NCI-H2196 (cell line): ENCODE measurements around the gene FCRL6.
A peak's percentile ranks its signal among the peaks of the same experiment; 100 is the strongest.

ENCODE experiments used
- DNase-seq: peaks from one replicate; lab custom pipeline; 2025; ENCODE audit not compliant: unreplicated experiment; lab: John Stamatoyannopoulos, UW

Gene FCRL6, protein sequence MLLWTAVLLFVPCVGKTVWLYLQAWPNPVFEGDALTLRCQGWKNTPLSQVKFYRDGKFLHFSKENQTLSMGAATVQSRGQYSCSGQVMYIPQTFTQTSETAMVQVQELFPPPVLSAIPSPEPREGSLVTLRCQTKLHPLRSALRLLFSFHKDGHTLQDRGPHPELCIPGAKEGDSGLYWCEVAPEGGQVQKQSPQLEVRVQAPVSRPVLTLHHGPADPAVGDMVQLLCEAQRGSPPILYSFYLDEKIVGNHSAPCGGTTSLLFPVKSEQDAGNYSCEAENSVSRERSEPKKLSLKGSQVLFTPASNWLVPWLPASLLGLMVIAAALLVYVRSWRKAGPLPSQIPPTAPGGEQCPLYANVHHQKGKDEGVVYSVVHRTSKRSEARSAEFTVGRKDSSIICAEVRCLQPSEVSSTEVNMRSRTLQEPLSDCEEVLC

DNA sequence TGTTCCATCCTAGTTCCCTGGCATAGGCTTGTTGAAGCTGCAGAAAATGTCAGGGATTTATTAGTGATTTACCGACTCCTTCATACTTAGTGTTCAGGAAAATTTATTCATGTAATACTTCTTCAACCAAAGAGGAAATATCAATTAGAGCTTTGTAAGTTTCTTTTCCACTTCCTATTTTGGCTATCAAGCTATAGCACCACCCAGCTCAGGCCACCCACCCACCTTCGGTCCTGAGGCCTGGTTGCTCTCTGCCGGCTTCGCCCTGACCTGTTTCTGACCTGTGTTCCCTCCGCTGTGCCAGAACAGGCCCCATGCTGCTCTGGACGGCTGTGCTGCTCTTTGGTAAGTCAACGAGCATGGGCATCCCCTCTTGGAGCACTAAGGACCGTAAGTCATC lies at the start of gene FCRL6:
TSS of gene FCRL6 (plus strand) at position 250 of the 400 bp plus-strand sequence. CDS start at position 315, 65 bp downstream.
- no peak for DNase-seq

DNA sequence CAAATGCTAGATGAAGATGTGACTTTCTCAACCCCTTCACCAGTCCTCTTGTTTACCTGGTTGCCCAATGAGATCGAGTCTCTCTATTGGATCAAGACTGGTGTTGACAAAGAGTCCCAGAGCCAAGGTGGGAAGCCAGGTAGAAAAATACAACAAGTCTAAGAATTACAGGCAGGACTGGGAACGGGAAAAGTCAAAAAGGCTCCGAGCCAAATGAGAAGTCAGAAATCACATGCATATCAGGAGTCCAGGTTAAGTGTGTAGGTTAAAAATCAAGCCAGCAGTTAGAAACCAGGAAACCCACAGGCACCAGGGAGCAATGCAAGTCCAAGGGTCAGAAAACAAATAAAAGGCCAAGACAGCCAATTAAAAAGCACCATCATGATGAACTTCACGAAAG lies 48.8 kb upstream of the FCRL6 start:
- no peak for DNase-seq

DNA sequence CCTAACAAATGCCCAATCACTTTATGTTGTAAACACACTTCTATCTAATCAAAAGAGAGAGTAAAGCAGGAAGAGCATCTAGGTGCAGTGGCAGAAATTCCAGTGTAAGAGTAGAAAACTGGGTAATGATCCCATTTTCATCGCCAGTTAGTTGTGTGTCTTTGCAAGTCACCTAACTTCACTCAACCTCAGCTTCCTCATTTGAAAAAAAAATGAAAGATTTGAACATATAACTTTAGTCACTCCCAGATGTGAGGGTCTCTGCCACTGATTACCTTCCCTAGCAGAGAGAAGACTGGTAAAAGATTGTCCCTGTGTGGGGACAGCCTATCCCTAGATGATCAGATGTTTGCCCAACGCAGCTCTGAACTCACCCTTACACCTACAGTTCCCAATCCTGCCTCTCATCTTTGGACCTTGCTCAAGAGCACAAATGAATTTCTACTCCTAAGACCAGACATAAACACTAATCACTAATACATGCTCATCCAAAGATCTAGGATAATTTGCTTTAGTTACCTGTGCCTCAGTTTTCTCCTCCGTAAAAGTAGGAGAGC lies 46.6 kb upstream of the FCRL6 start:
- DNase-seq, result no peak

DNA sequence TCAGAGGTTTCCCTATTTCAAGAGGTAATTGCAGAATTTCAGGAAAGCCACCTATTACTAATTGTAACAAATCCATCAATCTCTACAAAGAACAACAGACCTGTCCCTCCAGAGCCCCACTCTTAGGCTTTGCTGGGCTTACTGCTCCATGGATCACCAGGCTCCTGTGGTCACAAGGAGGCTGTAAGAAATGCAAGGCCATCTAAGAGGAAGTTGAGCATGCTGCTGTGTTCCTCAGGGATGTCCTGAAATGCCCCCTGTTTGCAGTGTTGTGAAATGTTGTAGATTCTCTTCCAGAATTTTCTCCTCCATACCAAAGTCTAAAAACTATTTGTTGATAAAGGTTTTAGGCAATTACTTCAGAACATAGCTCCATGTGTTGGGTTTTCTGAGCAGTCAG lies 45.8 kb upstream of the FCRL6 start:
- no peak for DNase-seq

DNA sequence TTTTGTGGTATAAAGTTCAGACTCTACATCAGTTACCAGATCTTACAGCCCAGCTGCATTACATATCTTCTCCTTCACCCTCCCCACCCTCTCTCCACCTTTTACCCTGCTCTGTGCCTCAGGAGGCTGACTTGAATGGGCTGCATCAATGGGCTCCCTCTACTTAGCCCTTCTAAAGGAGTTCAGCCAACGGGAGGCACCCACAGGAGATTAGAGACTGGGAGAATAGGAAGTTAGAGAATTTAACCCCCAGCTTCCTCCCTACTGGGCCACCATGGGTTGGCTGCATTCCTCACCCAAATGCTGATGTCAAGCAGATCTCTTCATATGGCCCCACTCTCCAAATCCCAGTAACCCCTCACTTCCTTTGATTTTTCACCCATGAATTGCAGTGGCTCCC lies 38.5 kb upstream of the FCRL6 start:
- DNase-seq, result no peak

DNA sequence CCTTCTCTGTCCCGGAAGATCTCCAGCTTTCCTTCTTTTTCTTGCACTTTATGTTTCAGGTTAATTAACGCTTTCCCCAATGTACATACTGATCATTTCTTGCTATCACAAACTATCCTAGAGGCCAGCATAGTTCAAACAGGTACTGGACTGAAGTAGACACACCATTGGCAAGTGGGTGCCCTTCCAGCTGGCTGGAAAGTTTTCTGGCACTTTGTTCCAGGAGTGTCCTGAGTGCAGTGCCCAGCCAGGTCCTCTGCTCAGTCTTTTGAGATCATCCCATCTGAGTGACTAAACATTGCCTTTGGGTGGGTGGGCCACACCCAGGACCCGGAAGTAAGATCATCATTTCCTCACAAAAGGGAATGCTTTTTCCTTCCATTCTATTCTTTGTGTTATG lies 36.4 kb upstream of the FCRL6 start:
- no peak for DNase-seq

DNA sequence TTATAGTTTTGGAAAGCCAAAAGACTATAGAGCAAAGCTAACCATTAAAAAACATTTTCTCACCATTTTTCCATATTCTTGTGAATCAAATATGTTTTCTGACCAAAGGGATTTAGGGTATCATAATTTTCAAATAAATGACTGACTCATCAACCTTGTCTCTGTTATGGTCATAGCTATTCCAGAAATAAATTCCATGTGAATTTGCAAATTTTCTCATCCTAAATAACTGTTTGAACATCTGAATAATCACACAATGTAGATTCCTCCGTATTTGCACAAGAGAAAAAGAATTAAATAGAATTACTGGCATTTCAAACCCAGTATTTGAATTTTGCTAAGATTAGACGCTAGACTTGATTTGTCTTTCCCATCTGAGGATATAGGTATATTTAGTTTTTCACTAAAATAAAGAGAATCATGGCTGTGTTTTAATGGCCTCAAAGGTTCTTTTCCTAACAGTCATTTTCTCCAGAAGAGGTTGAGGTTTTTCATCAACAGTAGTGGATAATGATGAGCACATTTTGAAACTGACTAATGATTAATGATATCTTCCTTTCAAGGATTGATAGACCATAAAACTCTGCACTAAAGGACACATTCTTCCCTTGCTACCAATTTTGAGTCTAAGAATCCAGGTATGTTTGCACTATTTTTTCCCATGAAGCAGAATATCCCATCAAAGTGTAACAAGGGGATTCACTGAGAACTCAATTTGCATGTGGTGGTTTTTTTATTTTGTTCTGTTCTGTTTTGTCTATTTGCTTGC lies 30.8 kb upstream of the FCRL6 start:
- no peak for DNase-seq

DNA sequence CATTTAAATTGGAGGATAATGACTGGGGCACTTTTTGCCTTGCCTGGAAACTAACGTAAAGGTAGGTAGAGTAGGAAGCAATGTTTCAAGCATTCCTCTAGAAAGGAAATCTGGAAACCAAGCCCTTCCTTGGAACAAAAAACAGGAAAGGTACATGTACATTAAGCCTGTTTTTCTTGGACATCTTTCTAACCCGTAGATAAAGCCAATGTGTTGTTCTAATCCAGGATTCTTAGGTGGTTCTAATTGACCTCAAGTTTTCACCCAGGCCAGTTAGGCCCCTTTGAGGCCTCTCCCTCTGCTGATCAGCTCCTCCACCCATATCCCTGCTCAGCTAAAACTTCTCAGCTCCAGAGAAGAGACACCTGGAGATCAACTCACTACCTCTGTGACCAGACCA lies 27.7 kb upstream of the FCRL6 start:
- no peak for DNase-seq

DNA sequence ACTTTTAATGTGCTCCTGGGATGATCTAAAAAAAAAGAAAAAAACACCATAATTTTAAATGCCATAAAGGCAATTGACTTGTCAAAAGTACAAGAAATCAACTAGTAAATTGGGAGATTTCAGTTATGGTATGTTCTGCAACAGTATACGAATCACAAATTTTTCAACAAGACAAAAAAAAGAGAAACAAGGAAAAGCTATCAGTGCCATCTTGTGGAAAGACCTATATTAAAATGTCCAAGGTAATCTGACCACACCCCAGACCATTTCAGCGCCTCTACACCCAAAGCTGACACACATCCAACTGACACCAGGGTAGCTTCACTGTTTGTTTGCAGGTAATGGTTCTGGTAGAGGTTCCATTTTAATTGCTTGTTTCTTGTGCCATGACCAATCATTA lies 26.4 kb upstream of the FCRL6 start:
- no peak for DNase-seq

DNA sequence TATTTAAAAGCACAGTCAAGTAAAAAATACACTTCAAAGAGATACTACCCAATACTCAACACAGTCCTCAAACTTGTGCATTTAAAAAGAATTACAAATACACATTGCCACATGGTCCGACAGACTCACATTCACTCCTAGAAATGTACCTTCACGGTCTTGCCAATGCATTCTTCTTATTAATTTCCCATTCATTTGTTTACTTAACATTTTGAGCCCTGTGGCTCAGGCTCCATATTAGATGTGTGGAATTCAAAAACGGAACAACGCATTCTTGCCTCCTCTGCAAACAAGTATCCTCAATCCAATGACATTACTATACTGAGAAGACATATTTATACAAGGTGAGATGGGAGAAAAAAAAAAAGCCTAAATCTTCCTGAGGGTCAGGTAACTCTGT lies 23.9 kb upstream of the FCRL6 start:
- no peak for DNase-seq

DNA sequence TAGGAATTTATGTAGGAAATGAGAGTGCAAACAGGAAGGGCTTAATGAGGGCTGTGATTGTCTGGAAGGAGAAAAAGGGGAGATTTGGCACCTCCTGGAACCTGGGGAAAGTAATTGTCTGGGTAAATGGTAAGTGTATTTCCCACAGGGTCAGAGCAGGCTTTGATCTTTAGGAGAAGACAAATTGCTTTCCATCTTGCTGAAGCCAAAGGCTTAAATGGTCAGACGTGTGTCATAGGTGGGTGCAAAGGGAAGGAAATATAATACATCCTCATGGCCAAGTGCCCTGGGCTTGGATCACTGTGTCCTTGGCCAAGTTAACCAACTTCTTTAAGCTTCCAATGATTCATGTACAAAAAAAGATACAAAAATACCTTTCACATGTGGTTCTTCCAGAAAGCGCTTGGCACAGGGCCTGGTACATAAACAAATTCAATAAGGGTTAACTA lies 22.7 kb upstream of the FCRL6 start:
- peak; percentile 45 for DNase-seq

DNA sequence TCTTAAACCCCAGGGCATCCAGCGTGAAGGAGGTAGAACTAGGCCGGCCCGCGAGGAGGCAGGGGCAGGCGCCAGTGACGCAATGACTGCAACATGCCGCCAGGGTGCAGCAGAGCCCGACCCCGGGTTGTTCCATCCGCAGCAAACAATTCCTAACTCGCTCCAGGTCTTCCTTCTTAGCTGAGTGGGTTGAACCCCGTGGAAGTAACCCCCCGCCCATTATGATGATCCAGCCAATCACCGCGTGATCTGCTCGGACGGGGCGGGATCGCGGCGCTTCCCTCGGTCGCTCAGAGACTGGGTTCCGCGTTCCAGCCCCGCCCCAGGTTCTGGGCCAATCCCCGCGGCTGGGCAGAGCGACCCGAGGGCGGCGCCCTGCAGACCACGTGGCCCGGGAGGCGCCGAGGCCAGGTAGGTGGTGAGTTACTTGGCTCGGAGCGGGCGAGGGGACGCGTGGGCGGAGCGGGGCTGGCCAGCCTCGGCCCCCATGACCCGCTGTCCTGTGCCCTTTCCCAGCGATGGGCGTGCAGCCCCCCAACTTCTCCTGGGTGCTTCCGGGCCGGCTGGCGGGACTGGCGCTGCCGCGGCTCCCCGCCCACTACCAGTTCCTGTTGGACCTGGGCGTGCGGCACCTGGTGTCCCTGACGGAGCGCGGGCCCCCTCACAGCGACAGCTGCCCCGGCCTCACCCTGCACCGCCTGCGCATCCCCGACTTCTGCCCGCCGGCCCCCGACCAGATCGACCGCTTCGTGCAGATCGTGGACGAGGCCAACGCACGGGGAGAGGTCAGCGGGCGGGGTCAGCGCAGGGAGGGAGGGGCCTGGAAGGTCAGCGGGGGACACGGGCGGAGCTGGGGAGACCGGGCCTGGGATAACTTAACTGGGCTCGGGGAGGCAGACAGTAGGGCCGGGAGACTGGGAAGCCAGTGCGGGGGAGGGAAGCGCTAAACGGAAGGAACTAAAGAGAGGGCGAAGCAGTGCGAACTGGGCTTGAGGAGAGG lies 21.3 kb upstream of the FCRL6 start, which contains the start of gene DUSP23:
TSS of gene DUSP23 (plus strand) at position 380 of the 1,000 bp plus-strand sequence. CDS start at position 519, 139 bp downstream.
- peak; percentile 96 for DNase-seq

DNA sequence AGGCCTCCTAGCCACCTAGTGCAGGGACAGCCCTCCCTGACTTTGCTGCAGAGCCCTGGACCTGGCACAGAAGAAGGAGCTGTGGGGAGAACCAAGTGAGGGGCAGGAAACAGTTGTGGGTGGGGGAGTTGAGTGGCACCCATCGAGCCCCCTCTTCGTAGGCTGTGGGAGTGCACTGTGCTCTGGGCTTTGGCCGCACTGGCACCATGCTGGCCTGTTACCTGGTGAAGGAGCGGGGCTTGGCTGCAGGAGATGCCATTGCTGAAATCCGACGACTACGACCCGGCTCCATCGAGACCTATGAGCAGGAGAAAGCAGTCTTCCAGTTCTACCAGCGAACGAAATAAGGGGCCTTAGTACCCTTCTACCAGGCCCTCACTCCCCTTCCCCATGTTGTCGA lies 20.2 kb upstream of the FCRL6 start:
- DNase-seq, result no peak

DNA sequence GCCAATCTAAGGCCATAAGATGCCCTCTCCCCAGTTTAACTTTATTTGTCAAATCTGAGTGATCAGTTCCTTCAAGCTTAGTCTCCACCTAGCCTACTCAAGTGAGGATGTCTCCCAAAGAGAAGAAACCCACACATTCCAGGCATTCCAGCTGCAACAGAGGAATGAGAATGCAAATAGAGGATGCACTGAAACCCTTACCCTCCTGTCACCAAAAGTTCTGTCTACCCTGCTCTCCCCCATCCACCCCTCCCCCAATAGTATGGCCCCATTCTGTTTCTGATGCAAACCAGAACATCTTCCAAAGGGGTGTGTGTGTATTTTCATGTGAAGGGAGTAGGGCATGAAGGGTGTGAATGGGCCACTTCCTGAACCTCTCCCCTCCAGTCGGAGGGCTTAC lies 18.4 kb upstream of the FCRL6 start:
- no peak for DNase-seq

DNA sequence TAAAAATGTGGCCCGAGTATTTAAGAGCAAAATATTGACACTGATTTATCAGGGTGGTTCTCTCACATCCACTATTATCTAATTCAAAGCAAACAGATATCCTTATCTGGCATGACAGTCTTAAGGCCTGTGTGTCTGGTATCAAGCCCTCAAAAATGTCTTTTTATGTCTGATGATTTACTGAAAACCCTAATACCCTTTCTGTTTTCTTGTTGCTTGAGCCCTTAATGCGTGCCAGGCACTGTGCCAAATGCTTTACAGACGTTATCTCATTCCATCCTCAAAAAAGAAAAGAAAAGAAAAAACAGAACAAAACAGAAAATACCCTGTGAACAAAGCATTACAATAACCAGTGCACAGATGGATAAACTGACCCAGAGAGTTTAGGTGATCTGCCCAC lies 15.7 kb upstream of the FCRL6 start:
- DNase-seq, result no peak

DNA sequence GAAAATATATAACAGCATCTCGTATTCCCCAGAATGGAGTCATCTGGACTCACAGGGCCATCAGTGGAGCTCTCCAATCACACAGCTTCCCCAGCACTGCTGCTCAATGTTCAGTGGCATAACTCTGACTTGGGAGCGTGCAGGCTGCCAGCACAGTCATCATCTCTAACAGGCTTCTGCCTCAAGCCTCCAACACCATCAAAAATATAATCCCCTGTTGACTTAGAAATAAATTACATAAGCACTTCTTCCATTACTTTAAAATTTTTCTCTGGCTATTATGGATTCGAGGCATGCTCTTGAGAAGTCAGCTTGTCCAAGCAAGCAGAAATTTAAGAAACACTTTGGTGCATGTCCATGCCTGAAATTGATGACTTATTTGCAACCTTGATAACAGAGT lies 15.2 kb upstream of the FCRL6 start:
- DNase-seq, result no peak

DNA sequence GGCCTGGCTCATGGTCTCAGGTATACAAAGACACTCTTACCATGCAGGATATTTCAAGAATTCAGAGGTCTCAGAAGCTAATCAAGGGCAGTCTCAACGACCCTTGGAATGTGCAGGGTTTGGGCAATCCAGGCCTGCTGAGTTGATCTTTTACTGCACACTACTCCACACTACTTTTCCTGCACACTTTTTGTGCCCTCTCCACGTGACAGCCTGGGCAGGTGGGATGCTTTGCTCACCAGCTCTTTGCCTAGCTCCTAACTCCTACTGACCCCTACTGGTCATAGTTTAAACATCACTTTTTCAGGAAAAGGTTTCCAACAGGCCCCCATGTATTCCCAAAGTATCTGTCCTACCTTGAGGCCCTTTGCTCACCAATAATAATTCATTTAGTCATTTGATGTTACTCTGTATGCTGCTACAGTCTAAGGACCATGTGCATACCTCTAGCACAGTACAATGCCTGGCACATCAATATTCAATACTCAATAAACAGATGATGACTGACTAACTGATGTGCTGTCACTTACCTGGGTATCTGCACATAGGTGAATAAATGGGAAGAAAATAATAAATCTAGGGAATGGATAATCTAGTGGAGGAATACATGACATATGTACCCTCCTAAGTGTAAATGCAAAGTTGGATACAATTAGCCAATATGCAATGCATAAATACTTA lies 11.8 kb upstream of the FCRL6 start:
- peak; percentile 31 for DNase-seq

DNA sequence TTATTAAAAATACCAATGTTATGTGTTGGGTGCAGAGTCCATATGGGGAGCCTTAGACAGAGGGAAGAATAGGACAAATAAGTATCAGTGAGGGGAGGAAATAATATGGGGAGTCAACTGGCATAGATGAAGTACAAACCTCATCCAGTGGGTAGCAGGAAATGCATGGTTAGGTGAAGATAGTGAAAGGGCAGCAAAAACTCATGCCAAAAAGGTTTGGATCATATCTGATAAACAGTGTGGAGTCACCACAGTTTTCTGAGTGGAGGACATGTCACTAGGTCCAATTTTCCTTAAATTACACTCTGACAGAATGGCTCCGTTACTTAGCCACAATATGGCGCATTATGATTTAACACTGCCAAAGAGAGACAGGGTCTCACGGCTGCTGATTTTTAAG lies 11.1 kb upstream of the FCRL6 start:
- DNase-seq, result no peak

DNA sequence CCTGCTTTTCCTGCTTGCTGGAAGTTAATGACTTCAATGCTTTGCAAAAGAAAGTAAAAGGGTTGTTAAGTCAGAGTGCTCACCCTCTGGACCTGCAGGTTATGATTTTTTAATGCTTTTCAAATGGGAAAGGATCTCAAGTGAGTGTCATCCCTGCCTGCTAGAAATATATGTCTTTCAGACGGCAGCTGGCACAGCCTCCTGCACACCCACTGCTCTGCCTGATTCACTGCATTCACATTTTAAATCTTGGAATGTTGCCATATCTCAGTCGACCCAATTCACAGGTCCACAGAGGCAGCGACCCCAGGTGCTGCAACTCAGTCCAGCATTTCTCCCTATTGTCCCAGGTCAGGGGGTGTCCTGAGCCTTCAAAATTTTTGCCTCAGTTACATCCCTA lies 10.7 kb upstream of the FCRL6 start:
- no peak for DNase-seq

DNA sequence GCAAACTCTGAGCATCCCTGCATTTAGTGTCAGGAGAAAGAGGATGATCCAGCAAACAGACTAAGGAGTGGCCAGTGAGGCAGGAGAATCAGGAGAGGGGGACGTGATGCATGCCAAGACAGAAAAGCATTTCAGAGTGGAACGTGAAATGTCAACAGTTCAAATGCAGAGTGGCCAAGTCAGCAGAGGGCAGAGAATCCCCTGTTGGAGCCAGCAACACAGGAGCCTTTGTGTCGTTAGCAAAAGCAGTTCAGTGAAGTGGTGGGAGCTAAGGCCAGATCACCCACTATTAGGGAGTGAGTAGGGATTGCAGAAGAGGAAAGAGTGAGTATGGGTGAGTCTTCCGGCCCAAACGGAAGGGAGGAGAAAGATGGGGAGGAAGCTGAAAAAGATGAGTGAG lies 6.6 kb upstream of the FCRL6 start:
- no peak for DNase-seq
